ENCODE measurements around the gene SLC25A5. TPM values are rescaled to one million over a fixed set of nuclear protein-coding genes. Genes with fewer than 3 reads are reported as not detected.
A peak's percentile ranks its signal among the peaks of the same experiment; 100 is the strongest.
"Not testable (repeated sequence)": the region's sequence is repeated elsewhere in the genome, so short reads cannot be mapped to it uniquely, and the experiment has no call there.

Gene SLC25A5
- total and polyA plus RNA-seq, 2 donors = 76.6 to 326 TPM

DNA sequence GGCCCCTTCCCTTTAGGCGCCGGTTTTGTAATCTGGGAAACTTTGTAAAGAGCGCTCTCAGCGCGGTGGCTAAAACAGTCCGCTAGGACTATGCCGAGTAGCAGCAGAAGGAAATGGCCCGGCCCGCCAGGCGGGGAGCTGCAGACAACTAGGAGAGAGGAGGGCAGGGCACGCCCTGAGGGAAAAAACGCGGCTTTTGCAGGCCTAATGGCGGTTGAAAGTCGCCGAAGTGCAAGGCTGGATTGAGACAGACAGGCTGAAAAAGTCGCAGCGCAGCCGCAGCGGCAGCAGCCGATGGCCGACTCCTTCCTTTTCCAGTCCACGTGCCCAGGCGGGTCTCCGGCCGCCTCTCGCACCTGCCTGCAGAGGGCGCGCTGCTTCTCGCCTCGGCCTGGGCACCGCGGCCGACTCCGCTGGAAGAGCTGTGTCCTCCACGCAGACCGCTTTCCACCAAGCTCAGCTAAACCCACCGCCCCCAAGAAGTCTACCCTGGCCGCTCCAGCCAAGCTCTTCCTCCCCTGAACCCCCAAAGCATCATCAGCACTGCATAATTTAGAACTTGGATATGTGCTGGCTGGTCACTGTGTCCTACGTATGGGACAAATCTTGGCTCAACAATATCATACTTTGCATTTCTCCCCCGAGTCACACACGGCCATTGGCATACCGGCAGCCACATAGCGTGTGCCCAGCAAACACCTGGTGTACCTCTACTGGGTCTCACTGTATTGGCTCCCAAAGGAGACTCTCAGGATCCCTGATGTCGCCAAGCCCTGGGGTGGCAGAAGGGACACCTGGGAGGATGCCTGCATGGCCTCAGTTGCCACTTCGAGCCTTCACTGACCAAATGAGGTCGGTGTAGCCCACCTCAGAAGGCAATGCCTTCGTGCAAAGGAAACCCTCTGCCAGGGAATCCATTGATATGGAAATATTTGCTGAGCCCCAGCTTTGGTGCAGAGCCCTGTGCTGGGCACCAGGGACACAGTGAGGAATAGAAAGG lies 14.5 kb downstream of the SLC25A5 start:
- DNase-seq (ENCODE audit: extremely low spot score) = no peak
- Histone ChIP-seq H3K36me3 (ENCODE audit: insufficient read depth) (no peaks in the 10 kb centered on the region), H3K4me1 (ENCODE audit: insufficient read depth) (no peaks in the 10 kb centered on the region), H3K4me3 (ENCODE audit: low read depth, low read length) (peak overlapping the region; percentile 26), H3K27ac (ENCODE audit: low read depth) (no peak overlapping the region)
- WGBS = 15% methylated on average over 43 of the region's 48 CpGs

DNA sequence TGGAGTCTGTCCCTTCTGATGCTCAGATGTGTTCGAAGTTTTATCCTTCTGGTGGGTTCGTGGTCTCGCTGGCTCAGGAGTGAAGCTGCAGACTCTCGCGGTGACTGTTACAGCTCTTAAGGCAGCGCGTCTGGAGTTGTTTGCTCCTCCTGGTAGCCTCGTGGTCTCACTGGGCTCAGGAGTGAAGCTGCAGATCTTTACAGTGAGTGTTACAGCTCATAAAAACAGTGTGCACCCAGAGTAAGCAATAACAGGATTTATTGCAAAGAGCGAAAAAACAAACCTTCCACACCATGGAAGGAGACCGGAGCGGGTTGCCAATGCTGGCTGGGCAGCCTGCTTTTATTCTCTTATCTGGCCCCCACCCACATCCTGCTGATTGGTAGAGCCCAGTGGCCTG lies 18.5 kb downstream of the SLC25A5 start:
- WGBS = 47% methylated on average over 11 of the region's 11 CpGs
- H3K36me3 ChIP-seq (ENCODE audit: insufficient read depth) = no peaks in the 10 kb centered on the region
- no peak overlapping the region for H3K4me3 ChIP-seq (ENCODE audit: low read depth, low read length)
- H3K27ac ChIP-seq (ENCODE audit: low read depth) = no peak overlapping the region
- no peaks in the 10 kb centered on the region for H3K4me1 ChIP-seq (ENCODE audit: insufficient read depth)
- DNase-seq (ENCODE audit: extremely low spot score) = no peak

DNA sequence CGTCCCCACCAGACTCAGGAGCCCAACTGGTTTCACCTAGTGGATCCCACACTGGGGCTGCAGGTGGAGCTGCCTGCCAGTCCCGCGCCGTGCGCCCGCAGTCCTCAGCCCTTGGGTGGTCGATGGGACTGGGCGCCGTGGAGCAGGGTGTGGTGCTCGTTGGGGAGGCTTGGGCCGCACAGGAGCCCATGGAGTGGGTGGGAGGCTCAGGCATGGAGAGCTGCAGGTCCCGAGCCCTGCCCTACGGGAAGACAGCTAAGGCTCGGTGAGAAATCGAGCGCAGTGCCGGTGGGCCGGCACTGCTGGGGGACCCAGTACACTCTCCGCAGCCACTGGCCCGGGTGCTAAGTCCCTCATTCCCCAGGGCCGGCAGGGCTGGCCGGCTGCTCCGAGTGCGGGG lies 19.5 kb downstream of the SLC25A5 start:
- not testable (repeated sequence) for DNase-seq (ENCODE audit: extremely low spot score); H3K36me3 ChIP-seq (ENCODE audit: insufficient read depth); H3K27ac ChIP-seq (ENCODE audit: low read depth); H3K4me1 ChIP-seq (ENCODE audit: insufficient read depth); H3K4me3 ChIP-seq (ENCODE audit: low read depth, low read length)
- 94% methylated on average over 22 of the region's 24 CpGs for WGBS

DNA sequence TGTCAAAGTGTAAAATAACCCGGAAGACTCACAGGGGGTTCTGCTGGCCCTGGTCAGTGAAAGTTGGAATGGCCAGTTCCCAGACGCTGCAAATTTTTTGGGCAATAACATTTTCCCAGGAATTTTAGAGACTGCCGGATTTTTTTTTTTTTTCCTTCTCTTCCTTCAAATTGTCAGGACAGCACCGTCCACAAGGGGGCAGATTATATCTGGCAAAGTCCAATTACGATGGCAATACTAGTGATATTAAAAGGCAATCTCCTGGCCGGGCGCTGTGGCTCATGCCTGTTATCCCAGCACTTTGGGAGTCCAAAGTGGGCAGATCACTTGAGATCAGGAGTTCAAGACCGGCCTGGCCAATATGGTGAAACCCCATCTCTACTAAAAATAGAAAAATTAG lies 20.5 kb downstream of the SLC25A5 start:
- no peak for DNase-seq (ENCODE audit: extremely low spot score)
- WGBS = 15% methylated on average over 8 of the region's 8 CpGs
- Histone ChIP-seq H3K36me3 (ENCODE audit: insufficient read depth) (no peaks in the 10 kb centered on the region), H3K27ac (ENCODE audit: low read depth) (no peak overlapping the region), H3K4me1 (ENCODE audit: insufficient read depth) (no peaks in the 10 kb centered on the region), H3K4me3 (ENCODE audit: low read depth, low read length) (no peak overlapping the region)

DNA sequence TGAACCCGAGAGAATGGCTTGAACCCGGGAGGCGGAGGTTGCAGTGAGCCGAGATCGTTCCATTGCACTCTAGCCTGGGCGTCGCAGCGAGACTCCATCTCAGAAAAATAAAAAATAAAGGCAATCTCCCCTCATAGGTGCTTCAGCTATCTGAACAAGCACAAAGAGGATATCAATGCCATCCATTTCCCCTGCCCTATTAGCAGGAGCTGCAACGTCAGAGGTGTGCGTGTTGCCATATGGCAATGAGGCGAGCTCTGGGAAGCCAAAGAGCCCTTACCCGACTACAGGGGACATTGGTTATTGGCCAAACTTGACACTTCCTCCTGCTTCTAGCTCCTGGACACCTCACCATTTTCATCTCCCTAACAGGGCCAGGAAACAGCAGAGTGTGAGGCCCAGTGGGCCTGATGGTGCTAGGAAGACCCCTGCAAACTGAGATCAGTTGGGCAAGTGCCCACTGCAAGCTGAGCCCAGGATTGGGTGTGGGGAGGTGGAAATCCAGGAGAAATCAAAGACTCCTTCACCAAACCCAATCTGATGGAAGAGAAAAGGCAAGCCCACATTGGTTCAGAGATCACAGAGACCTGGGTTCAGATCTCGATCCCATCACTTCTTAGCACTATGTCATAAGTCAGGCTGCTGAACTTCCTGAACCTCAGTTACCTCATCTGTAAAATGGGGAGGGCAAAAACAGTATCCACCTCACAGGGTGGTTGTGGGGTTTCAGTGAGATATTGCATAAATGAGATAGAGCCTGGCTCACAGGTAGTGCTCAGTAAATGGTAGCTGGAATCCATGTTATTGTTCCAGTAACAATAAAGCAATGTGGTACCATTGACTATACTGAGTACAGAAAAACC lies 21.2 kb downstream of the SLC25A5 start:
- Histone ChIP-seq H3K36me3 (ENCODE audit: insufficient read depth) (no peaks in the 10 kb centered on the region), H3K4me1 (ENCODE audit: insufficient read depth) (no peaks in the 10 kb centered on the region), H3K4me3 (ENCODE audit: low read depth, low read length) (no peak overlapping the region), H3K27ac (ENCODE audit: low read depth) (no peak overlapping the region)
- DNase-seq (ENCODE audit: extremely low spot score) = no peak
- 89% methylated on average over 13 of the region's 13 CpGs for WGBS

DNA sequence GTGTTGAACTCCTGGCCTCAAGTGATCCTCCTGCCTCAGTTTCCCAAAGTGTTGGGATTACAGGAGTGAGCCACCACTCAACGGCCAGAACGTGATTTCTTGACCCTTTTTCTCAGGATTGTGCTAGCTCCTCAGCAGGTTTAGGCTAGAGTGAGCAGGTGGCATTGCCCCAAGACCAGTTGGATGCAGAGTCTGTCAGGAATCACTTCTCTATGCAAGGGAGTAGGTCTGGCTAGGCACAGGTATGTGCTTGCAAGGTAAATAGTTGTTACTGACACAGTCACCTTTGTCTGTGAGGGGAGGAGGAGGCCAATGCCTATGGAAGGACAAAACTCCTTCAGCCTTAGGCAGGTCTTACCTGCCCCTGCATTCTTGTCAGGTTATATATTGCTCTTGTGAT lies 24.2 kb downstream of the SLC25A5 start:
- H3K36me3 ChIP-seq (ENCODE audit: insufficient read depth) = no peaks in the 10 kb centered on the region
- no peak overlapping the region for H3K27ac ChIP-seq (ENCODE audit: low read depth)
- H3K4me3 ChIP-seq (ENCODE audit: low read depth, low read length) = no peak overlapping the region
- DNase-seq (ENCODE audit: extremely low spot score) = no peak
- H3K4me1 ChIP-seq (ENCODE audit: insufficient read depth) = no peaks in the 10 kb centered on the region
- 76% methylated on average over 2 of the region's 2 CpGs for WGBS

DNA sequence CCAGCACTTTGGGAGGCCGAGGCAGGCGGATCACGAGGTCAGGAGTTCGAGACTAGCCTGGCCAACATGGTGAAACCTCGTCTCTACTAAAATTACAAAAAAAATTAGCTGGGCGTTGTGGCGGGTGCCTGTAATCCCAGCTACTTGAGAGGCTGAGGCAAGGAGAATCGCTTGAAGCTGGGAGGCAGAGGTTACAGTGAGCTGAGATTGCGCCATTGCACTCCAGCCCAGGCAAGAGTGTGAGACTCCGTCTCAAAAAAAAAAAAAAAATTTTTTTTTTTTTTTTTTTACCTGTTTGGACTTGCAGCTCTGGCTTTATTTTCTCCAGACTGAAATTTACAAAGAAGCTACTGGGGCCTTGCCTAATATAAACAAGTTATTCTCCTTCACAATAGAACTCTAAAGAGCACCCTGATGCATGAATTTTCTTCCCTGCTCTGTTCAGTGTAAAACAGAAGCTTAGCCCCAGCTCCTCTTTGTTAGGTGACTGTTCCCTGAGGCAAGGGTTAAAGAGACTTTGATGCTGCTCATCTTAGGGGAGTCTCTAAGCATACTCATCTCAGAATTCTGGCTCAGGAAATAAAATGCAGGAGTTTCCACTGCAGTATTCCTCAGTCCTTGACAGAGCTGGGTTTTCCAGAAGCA lies 25.7 kb downstream of the SLC25A5 start:
- not testable (repeated sequence) for H3K4me1 ChIP-seq (ENCODE audit: insufficient read depth); H3K4me3 ChIP-seq (ENCODE audit: low read depth, low read length); DNase-seq (ENCODE audit: extremely low spot score); H3K36me3 ChIP-seq (ENCODE audit: insufficient read depth)
- WGBS = 82% methylated on average over 10 of the region's 10 CpGs
- H3K27ac ChIP-seq (ENCODE audit: low read depth) = peak overlapping the region; percentile 10

DNA sequence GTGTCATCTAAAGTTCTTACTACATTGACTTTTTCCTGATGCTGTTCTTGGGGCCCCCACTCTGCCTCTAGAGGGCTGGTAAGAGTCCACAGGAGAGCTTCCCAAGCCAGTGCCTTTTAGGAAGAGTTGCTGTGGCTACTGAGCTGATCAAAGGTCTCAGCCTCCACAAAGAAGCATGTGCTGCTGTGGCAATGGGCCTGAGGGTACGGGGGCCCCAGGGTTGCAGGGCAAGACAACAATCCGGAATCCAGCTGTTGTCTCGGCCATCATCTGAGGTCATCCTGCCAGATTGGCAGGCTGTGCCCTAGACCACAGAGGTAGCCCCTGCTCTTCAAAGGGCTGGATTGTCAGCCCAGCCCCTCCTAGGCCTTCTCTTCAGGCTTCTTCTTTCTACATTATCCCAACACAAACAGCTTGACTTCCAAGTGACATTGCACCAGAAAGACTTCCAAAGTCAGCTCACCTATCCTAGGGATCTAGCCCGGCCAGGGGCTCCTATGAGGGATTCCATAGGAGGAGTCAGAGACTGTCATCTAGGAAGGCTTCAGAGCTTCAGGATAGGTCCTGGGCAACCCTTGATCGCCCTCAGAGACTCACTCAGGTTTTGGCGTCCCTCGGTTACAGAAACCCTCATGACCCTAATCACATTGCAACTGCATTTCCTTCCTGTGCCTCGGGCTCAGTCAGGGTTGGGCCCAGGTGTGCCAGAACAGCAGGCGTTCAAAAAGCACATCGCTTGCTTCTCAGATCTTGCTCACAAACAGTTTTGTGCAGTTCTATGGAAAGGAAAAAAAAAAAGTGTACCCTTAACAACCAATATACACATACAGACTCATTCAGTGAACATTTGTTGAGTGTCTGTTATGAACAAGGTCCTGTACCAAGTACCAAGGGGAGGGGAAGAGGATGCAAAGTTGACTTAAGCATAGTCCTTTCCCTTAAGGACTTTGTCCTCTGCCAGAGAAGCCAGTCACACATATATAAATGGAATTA lies 27.8 kb downstream of the SLC25A5 start:
- DNase-seq (ENCODE audit: extremely low spot score) = no peak
- Histone ChIP-seq H3K4me1 (ENCODE audit: insufficient read depth) (no peaks in the 10 kb centered on the region), H3K36me3 (ENCODE audit: insufficient read depth) (no peaks in the 10 kb centered on the region), H3K4me3 (ENCODE audit: low read depth, low read length) (no peak overlapping the region), H3K27ac (ENCODE audit: low read depth) (no peak overlapping the region)
- 69% methylated on average over 10 of the region's 10 CpGs for WGBS

DNA sequence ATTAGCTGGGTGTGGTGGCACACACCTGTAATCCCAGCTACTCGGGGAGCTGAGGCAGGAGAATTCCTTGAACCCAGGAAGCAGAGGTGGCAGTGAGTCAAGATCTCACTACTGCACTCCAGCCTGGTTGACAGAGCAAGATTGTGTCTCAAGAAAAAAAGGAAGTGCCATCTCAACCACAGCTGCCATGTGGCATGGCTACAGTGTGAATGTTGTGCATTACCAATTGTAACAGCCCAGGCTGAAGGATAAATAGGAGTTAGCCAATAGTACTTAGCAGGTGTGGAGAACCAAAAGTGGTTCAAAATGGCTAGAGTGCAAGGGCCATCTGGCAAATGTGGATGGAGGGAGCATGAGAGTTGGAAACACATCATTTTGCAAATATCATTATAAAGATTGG lies 28.9 kb downstream of the SLC25A5 start:
- Histone ChIP-seq H3K36me3 (ENCODE audit: insufficient read depth) (no peaks in the 10 kb centered on the region), H3K4me1 (ENCODE audit: insufficient read depth) (no peaks in the 10 kb centered on the region), H3K27ac (ENCODE audit: low read depth) (no peak overlapping the region), H3K4me3 (ENCODE audit: low read depth, low read length) (no peak overlapping the region)
- WGBS = 81% methylated on average over 1 of the region's 1 CpG
- DNase-seq (ENCODE audit: extremely low spot score) = no peak

DNA sequence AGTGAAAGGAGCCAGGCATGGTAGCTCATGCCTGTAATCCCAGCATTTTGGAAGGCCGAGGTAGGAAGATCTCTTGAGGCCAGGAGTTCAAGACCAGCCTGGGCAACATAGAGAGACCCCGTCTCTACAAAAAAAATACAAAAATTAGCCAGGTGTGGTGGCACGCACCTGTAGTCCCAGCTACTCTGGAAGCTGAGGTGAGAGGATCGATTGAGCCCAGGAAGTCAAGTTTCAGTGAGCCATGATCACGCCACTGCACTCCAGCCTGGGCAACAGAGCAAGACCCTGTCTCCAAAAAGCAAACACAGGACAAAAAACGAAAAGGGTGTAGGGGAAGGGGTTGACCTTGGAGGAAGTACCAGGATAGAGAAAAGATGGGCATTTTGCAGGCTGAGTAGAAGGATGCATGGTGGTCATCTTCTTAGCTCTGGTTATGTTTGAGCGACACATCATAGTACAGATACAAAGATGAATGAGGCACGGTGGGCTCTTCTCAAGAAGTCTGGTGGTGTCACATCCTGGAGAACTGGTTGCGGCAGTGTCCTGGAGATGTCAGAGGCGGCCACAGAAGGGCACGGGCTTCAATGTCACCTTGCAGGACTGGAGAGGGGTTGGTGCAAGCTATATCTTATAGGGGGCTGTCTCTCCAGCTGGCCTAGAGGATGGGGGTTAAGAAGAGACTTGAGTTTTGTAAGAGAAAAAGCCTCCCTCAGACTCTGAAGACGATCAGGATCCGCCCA lies 32.0 kb downstream of the SLC25A5 start:
- no peak overlapping the region for H3K27ac ChIP-seq (ENCODE audit: low read depth)
- no peak for DNase-seq (ENCODE audit: extremely low spot score)
- no peaks in the 10 kb centered on the region for H3K36me3 ChIP-seq (ENCODE audit: insufficient read depth)
- 88% methylated on average over 13 of the region's 13 CpGs for WGBS
- no peaks in the 10 kb centered on the region for H3K4me1 ChIP-seq (ENCODE audit: insufficient read depth)
- H3K4me3 ChIP-seq (ENCODE audit: low read depth, low read length) = no peak overlapping the region

DNA sequence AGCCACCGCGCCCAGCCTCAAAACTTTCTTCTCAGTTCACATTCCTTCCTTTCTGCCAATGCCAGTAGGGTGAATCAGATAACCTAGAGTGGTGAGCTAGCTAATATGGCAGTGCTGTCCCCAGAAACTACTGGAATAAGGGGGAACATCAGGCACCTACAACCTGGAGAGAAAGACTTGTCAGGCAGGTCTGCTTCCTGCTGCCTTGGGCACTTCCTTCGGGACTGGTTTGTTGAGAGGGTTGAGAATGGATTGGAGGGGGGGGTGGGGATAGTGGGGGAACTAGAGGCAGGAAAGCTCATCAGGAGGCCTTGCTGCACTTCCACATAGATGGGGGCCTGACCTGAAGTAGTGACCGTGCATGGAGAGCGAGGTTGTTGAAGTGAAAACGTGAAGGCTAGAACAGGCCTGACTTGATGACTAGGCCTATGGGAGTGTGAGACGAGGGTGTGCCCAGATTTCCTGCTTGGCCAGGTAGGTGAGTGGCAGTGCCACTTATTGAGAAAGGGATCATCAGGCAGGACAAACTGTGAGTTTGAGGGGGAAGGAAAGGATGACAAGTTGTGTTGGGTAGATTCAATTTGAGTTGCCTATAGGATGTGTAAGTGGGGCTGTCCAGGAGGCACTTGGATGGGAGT lies 33.4 kb downstream of the SLC25A5 start:
- H3K36me3 ChIP-seq (ENCODE audit: insufficient read depth) = no peaks in the 10 kb centered on the region
- peak overlapping the region; percentile 38 for H3K27ac ChIP-seq (ENCODE audit: low read depth)
- no peaks in the 10 kb centered on the region for H3K4me1 ChIP-seq (ENCODE audit: insufficient read depth)
- no peak overlapping the region for H3K4me3 ChIP-seq (ENCODE audit: low read depth, low read length)
- 83% methylated on average over 7 of the region's 7 CpGs for whole genome bisulfite sequencing
- no peak for DNase-seq (ENCODE audit: extremely low spot score)
